NOMO-1 treated with dmso at 0.1 percent for 144 hours (cell line): Measurements from ENCODE around the gene DENND1B.

Source experiments
- DNase-seq: peaks from one replicate; lab custom pipeline; 2025; ENCODE audit not compliant: unreplicated experiment; lab: John Stamatoyannopoulos, UW

The DENND1B gene

GRCh38 chr1:197775282-197776262 lies at the start of gene DENND1B:
DENND1B (minus strand) TSS chr1:197775480; CDS start chr1:197775155, 325 bp downstream.
- DNase-seq, result peak; percentile 66

- DNase-seq, result no peak
These were observed 39.0 kb upstream of the DENND1B start for GRCh38 chr1:197814306-197814705.

GRCh38 chr1:197813741-197814140 lies 38.5 kb upstream of the DENND1B start:
- no peak for DNase-seq

- DNase-seq, result no peak
These were observed 36.5 kb upstream of the DENND1B start for GRCh38 chr1:197811769-197812168.

GRCh38 chr1:197810812-197811211 lies 35.5 kb upstream of the DENND1B start:
- DNase-seq, result no peak

- DNase-seq, result no peak
These were observed 33.6 kb upstream of the DENND1B start for GRCh38 chr1:197808880-197809279.

GRCh38 chr1:197807739-197808453 lies 32.6 kb upstream of the DENND1B start:
- DNase-seq, result no peak

- no peak for DNase-seq
These were observed 31.9 kb upstream of the DENND1B start for GRCh38 chr1:197807216-197807615.

- DNase-seq, result no peak
These were observed 31.4 kb upstream of the DENND1B start for GRCh38 chr1:197806718-197807117.

- no peak for DNase-seq
These were observed 26.4 kb upstream of the DENND1B start for GRCh38 chr1:197801684-197802083.

GRCh38 chr1:197801111-197801482 lies 25.8 kb upstream of the DENND1B start:
- DNase-seq, result no peak

- no peak for DNase-seq
These were observed 25.3 kb upstream of the DENND1B start for GRCh38 chr1:197800379-197801110.

GRCh38 chr1:197799271-197799670 lies 24.0 kb upstream of the DENND1B start:
- no peak for DNase-seq

GRCh38 chr1:197798492-197798891 lies 23.2 kb upstream of the DENND1B start:
- DNase-seq, result no peak

GRCh38 chr1:197797010-197797409 lies 21.7 kb upstream of the DENND1B start:
- no peak for DNase-seq

GRCh38 chr1:197788741-197789739 lies 13.8 kb upstream of the DENND1B start:
- DNase-seq, result no peak

GRCh38 chr1:197787623-197788536 lies 12.6 kb upstream of the DENND1B start:
- DNase-seq, result no peak

- no peak for DNase-seq
These were observed 11.8 kb upstream of the DENND1B start for GRCh38 chr1:197787056-197787455.

GRCh38 chr1:197786280-197786679 lies 11.0 kb upstream of the DENND1B start:
- DNase-seq, result no peak
